Heart left ventricle (tissue), 16 donors: ENCODE results near the gene RASA4B. TPM values are rescaled to one million over a fixed set of nuclear protein-coding genes. Genes with fewer than 3 reads are reported as not detected.

ENCODE experiments used
- ATAC-seq, 4 donors: fragments of 200-7000 bp; cut with Tn5 transposase; one replicate each; pipeline ENCODE4 v1.9.1; 2020 to 2022; ENCODE audit warnings: moderate library complexity in 4 of 4, mild to moderate bottlenecking in 3 of 4, moderate number of reproducible peaks in 1 of 4
- DNase-seq, 5 donors: peaks; one replicate each; pipeline ENCODE4 v3.0.0-alpha.2; 2020
- H3K27ac ChIP-seq, 12 donors: fragments of 200-600 bp; sonication (generic) in 4 of 12; one replicate each; pipeline versions ENCODE4 v1.5.0 to v1.8.0; 2016 to 2022; ENCODE audit warnings: mild to moderate bottlenecking in 2 of 12
- H3K27me3 ChIP-seq, 9 donors: fragments of 200-600 bp; sonication (generic) in 2 of 9; one replicate each; pipeline versions ENCODE4 v1.5.1 to v1.8.0; 2016 to 2022; ENCODE audit warnings: mild to moderate bottlenecking in 3 of 9
- H3K36me3 ChIP-seq, 9 donors: fragments of 200-600 bp; sonication (generic) in 2 of 9; one replicate each; pipeline versions ENCODE4 v1.5.0 to v1.8.0; 2018 to 2022; ENCODE audit warnings: mild to moderate bottlenecking in 2 of 9
- H3K4me1 ChIP-seq, 12 donors: fragments of 200-600 bp; sonication (generic) in 4 of 12; one replicate each; pipeline versions ENCODE4 v1.5.0 to v1.8.0; 2016 to 2022; ENCODE audit warnings: mild to moderate bottlenecking in 3 of 12
- H3K4me3 ChIP-seq, 12 donors: fragments of 200-600 bp; sonication (generic) in 4 of 12; one replicate each; pipeline versions ENCODE4 v1.5.0 to v1.8.0; 2017 to 2022; ENCODE audit warnings: mild to moderate bottlenecking in 9 of 12, moderate library complexity in 4 of 12
- H3K9me3 ChIP-seq, 12 donors: fragments of 200-600 bp; sonication (generic) in 4 of 12; one replicate each; pipeline versions ENCODE4 v1.5.0 to v1.8.0; 2016 to 2022; ENCODE audit warnings: mild to moderate bottlenecking in 1 of 12
- CTCF ChIP-seq, 12 donors: fragments of 200-600 bp; sonication (generic) in 4 of 12; IDR thresholded peaks; one replicate each; pipeline versions ENCODE4 v1.5.0 to v1.8.0; 2018 to 2022; ENCODE audit warnings: antibody characterized with exemption in 12 of 12, mild to moderate bottlenecking in 5 of 12
- POLR2A ChIP-seq, 2 donors: fragments of 450-650 bp; IDR thresholded peaks; one replicate each; pipeline ENCODE4 v1.6.1; 2017; ENCODE audit warnings: antibody characterized with exemption in 2 of 2, mild to moderate bottlenecking in 2 of 2, moderate library complexity in 2 of 2
- WGBS, 4 donors: extraction: QIAGEN DNeasy Blood & Tissue Kit in 2 of 4; methylation state at CpG; one replicate each; pipeline versions ENCODE4 v1.1.5 to v1.1.7; 2013 to 2018; 5-methylcytosine and 5-hydroxymethylcytosine counted together
- intact Hi-C, 10 donors: fragments of 100-400 bp; cut with DNase I; formaldehyde crosslinking; loops; one replicate each; pipeline versions ENCODE4 v1.11.1 to v1.14.2; 2022
- polyA plus RNA-seq, 2 donors: library from polyadenylated mRNA; stranded (reverse); fragments of 200-250 nt; gene quantifications; one replicate each; pipeline ENCODE4 v1.2.3, GENCODE V29; 2013
- total RNA-seq, 9 donors: library from RNA; depleted of rRNA in 2 of 9; stranded (reverse); fragments of >200 nt in 2 of 9; fragmentation: NEBNext Ultra II Directional in 3 of 9; extraction: Animal tissue kit (Norgen Biotek cat#: 25700) in 3 of 9; gene quantifications; one replicate each; pipeline versions ENCODE4 v1.1.0 to v1.2.4, GENCODE V29; 2016 to 2023
- donor health status: ischemic (EF 13 %, LVEDD 7.1; RV severe dilation, severe dysfunction).
- donor health status: healthy with polysubstance abuse.
- donor health status: DM: no; HTN: yes; CAD: no.
- donor health status: DM: no; HTN: no; CAD: no.
- donor health status: ischemic (EF 25% LVEDD 6.9; RV normal size, moderate dysfunction).
- donor health status: ischemic (EF 25% LVEDD 5.7; RV mildly dilated, moderate dysfunction).
- donor health status: healthy.
- donor health status: DM: yes; HTN: yes; CAD: no.
- donor health status: ischemic (EF 35%, LVEDD 5.7; RV mildly dilated, moderate dysfunction).
- donor health status: nonischemic (EF 11% LVEDD 7.7; RV severe dilation, severe dysfunction).
- donor health status: DM: yes; HTN: yes; CAD: no.
- donor health status: PGD.
- donor health status: ischemic (EF 29% LVEDD 5.4; RV normal size, mild dysfunction).
- donor health status: nonischemic (EF 23%, LVEDD 6.1; RV moderate dilation, normal function).

The RASA4B gene
- total and polyA plus RNA-seq, 11 donors, result 2.7 to 28.1 (median 6.0) TPM

GRCh38 chr7:102439963-102440795, 77.4 kb downstream of the RASA4B start:
- peaks cover 0 to 49% (median 3%) of the 10 kb centered on the region in 9 donors for H3K36me3 ChIP-seq
- TF ChIP-seq CTCF (IDR thresholded peaks at IDR 0.05) (no peak), POLR2A (IDR thresholded peaks at IDR 0.05) (no peak)
- peaks cover 0 to 13% (median 9%) of the 10 kb centered on the region in 12 donors for H3K4me1 ChIP-seq
- peak; percentile 68 to 89 (median 76) for DNase-seq
- H3K27me3 ChIP-seq, result no peaks in the 10 kb centered on the region
- H3K4me3 ChIP-seq, result no peak overlapping the region
- peak; percentile 52 to 90 (median 88) for ATAC-seq
- no peaks in the 10 kb centered on the region for H3K9me3 ChIP-seq
- H3K27ac ChIP-seq, result peak overlapping the region in 9 of 12 donors; percentile 14 to 72 (median 42)
- intact Hi-C loops, result no loop called here
- WGBS, 4 donors, result 53 to 64% (median 59%) methylated on average over 17 of the region's 17 CpGs

DNA sequence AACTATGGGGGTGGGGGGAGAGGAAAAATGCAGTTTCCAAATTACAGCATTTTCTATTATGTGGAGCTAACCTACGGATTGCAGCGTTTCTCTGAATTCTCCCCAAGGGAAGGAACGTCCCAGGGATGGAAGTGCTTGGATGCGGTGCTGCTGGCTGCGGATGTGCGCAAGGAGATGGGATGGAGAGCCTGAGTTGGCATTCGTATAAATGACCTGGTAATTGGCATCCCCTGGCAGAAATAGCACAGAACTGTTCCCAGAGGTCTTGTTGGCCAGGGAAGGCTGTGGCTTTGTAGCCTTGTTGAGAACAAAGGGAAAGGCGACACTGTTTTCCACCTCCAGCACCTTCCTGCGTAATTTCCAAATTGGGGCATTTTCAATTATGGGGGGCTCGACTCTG, 81.5 kb downstream of the RASA4B start:
- no peak for ATAC-seq
- TF ChIP-seq CTCF (IDR thresholded peaks at IDR 0.05) (no peak), POLR2A (IDR thresholded peaks at IDR 0.05) (no peak)

GRCh38 chr7:102434039-102434486, 83.5 kb downstream of the RASA4B start:
- Histone ChIP-seq H3K27me3 (no peaks in the 10 kb centered on the region), H3K4me3 (peak overlapping the region; percentile 73 to 95 (median 86)), H3K4me1 (peaks cover 0 to 44% (median 5%) of the 10 kb centered on the region in 12 donors), H3K36me3 (peaks cover 0 to 16% (median 0%) of the 10 kb centered on the region in 9 donors), H3K9me3 (no peaks in the 10 kb centered on the region), H3K27ac (peak overlapping the region in 9 of 12 donors; percentile 54 to 84 (median 73))
- 21 to 38% (median 34%) methylated on average over 7 to 9 of the region's 9 CpGs for WGBS, 4 donors
- ATAC-seq, result peak in 2 of 4 donors; percentile 7 to 27
- DNase-seq, result no peak
- TF ChIP-seq CTCF (IDR thresholded peaks at IDR 0.05), result no peak
- no peak for TF ChIP-seq POLR2A (IDR thresholded peaks at IDR 0.05)
- intact Hi-C loops, result no loop called here

More for the DNA sequence above, 81.5 kb downstream of the RASA4B start:
- peaks cover 0 to 46% (median 12%) of the 10 kb centered on the region in 12 donors for H3K4me1 ChIP-seq
- no peak for DNase-seq
- intact Hi-C loops, result no loop called here
- no peak overlapping the region for H3K4me3 ChIP-seq
- WGBS, 4 donors, result 91 to 96% (median 95%) methylated on average over 10 of the region's 10 CpGs
- H3K9me3 ChIP-seq, result no peaks in the 10 kb centered on the region
- no peaks in the 10 kb centered on the region for H3K27me3 ChIP-seq
- no peak overlapping the region for H3K27ac ChIP-seq
- peaks cover 0 to 32% (median 0%) of the 10 kb centered on the region in 9 donors for H3K36me3 ChIP-seq
